GM12872 (cell line): ENCODE results near the gene RET.

Experiments used
- TF ChIP-seq, protein P1 (sequence below): IDR thresholded peaks from 3 replicates; pipeline ENCODE4 v1.5.1; 2011; ENCODE audit warnings: low read depth, mild to moderate bottlenecking, low read length, moderate library complexity; ENCODE audit not compliant: insufficient read depth

The RET gene

DNA sequence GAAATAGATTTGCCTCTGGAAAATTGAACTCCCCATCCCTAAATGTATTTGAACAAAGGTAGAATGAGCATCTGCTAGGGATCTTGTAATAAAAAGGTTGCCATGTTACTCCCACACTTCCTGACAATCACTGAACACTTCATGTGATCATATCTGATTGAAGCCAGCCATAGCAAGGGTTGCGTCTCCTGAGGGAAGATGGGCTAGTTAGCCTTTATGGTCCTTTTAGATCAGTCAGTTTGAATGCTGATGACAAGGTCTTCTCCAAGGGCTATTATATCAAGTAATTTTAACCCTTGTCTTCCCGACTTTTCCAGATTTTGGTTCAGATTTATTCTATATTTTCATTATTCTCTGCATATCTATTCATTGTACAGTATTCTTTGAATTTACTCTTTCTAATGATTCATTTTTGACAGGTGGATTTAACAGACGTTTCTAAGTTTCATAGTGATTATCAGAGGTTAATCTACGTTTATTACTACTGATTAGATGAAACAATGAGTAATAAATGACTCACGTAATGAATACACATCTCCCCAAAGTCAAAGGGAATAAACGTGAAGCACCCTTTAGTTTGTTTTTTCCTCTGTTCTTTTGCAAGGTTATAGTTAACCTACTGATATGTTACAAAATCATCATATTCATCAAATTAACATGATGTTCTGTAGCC lies 89.5 kb downstream of the RET start:
- TF ChIP-seq, protein P1, sequence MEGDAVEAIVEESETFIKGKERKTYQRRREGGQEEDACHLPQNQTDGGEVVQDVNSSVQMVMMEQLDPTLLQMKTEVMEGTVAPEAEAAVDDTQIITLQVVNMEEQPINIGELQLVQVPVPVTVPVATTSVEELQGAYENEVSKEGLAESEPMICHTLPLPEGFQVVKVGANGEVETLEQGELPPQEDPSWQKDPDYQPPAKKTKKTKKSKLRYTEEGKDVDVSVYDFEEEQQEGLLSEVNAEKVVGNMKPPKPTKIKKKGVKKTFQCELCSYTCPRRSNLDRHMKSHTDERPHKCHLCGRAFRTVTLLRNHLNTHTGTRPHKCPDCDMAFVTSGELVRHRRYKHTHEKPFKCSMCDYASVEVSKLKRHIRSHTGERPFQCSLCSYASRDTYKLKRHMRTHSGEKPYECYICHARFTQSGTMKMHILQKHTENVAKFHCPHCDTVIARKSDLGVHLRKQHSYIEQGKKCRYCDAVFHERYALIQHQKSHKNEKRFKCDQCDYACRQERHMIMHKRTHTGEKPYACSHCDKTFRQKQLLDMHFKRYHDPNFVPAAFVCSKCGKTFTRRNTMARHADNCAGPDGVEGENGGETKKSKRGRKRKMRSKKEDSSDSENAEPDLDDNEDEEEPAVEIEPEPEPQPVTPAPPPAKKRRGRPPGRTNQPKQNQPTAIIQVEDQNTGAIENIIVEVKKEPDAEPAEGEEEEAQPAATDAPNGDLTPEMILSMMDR = no peak

DNA sequence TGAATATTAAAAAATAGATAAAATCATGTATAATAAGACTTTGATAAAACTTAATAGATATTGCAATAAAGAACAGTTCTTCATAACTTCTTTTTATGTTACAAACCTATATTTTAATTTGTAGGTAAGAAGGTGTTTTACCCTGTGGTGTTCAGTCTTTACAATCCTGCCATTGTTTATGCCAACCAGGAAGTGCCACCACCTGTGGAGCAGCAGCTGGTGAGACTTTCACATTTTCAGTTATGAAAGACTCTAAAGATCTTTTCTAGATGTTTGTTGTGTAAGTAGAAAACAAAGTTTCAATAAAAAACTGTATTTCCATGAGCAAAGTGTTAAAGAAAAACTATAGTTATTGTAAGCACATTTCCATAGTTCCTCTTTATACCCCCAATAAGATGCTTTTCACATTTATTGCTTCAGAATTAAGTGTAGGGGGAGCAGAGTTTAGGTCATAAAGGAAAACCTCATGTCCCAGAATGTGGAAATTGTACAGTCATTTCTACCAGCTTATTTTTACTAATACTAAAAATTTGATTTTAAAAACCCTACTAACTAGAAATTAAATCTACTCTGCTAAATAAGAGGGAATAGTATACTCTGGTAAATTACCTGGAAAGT lies 90.1 kb downstream of the RET start:
- TF ChIP-seq, protein P1 = no peak

DNA sequence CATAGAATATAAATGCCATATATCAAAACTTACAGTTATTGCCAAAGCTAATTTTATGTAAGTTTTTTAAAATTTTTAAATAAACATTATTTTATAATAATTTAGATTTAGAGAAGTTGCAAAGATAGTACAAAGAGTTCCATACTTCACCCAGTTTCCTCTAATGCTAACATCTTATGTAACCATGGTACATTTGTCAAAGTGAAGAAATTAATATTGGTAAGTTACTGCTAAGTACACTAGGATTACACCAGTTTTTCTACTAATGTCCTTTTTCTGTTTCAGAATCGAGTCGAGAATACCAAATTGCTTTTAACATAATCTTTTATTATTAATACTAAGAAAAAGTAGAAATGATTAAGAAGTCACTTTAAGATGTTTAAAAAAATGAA lies 90.6 kb downstream of the RET start:
- TF ChIP-seq, protein P1 = no peak

DNA sequence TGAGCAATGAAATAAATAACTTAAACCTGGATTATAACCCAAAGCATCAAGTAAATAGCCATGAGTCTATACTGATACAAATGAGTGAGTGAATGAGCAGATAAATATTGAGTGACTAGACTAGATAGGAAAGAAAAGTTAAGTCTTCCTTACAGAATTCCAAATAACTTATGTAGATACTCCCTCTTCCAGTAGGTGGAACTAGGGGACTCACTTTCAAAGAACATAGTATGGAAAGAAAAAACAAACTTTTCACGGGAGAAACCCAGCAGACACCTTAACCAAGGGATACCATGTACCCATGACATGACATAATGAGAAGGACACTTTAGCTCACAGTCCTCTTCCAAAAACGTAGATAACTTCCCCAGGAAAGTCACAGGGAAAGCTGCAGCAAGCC lies 93.6 kb downstream of the RET start:
- TF ChIP-seq, protein P1 = no peak

DNA sequence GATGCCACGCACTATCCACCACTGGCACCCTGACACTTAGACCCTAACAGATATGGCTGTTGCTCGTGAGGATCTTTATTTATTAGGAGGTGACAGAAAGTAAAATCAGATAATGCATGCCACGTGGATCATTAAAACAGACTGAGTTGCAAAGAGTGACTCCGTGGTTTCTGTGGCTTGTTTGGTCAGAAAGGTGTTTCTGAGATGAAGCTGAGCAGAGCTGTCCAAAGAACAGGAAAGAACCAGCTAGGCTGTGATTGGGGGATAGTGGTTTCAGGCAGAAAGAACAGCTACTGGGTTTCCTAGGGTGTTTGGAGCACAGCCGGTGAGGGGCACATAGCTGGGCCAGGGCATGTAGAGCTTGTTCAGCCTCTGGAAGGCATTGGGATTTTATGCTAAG lies 95.8 kb downstream of the RET start:
- TF ChIP-seq, protein P1 = no peak

DNA sequence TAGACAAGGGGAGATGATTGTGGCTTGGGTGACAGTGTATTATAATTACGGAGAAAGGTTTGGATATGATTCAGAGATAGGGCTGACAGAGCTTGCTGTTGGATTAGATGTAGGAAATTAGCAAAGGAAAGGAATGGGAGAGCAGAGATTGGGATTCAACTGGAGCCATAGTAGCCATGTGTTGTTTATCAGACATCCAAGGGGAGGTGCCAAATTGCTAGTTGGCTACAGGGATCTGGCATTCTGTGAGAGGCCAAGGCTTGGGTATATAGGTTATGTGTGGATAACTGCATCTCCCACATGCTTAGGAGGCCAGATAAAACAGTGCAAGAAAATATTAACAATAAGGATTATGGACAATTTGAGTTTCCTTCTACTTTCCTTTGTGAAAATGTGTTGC lies 96.3 kb downstream of the RET start:
- TF ChIP-seq, protein P1 = no peak

DNA sequence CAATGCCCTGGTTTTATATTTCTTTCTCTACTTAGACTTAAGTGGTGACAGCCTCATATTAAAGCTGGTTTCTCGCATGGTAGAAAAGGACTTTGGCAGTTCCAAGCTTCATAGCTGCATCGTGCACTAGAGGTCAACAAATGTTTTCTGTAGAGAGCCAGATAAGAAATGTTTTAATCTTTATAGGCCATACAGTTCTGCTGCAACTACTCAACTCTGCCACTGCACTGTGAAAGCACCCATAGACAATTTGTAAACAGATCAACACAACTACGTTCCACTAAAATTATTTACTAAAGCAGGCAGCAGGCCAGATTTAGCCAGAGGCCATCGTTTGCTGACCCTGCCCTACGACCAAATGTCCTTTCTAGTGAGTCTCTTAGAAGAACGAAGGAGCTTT lies 98.1 kb downstream of the RET start:
- TF ChIP-seq, protein P1 = no peak
